Tibial nerve (tissue), 4 donors: ENCODE results near the gene NR2C2.

Experiments
- CTCF ChIP-seq, 5 experiments: fragments of 200-600 bp in 3 of 5; fragments of 450-650 bp in 2 of 5; sonication (generic) in 3 of 5; IDR thresholded peaks; one replicate each; pipeline ENCODE4 v1.5.1; 2016 to 2019; ENCODE audit warnings: antibody characterized with exemption in 5 of 5, mild to moderate bottlenecking in 3 of 5, moderate library complexity in 2 of 5
- EP300 ChIP-seq, 2 donors: sonication (generic); formaldehyde crosslinking; IDR thresholded peaks; one replicate each; pipeline ENCODE4 v1.6.1; 2017; ENCODE audit warnings: antibody characterized with exemption in 2 of 2, mild to moderate bottlenecking in 1 of 2
- POLR2A ChIP-seq, 2 donors: fragments of 450-650 bp; IDR thresholded peaks; one replicate each; pipeline ENCODE4 v1.6.1; 2017; ENCODE audit warnings: antibody characterized with exemption in 2 of 2, mild to moderate bottlenecking in 2 of 2, moderate library complexity in 2 of 2

DNA sequence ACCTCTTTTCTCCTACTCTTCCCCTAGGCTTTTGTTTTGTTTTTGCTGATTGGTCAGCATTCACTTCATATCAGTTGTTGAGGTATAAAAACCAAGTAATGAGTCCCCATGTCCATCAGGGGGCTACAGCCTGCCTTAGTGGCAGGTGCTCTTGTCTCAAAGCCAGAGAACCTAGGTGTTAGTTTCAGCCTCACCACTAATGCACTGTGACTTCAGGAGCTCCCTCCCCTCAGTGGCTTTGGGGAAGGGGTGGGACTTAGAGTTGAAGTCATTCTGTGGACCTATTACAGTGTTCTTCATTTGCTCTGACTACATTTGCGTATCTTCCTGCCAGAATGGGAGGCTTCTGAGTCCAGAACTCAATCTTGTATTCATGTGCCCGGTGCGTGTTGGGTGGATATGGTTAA, 41.6 kb downstream of the NR2C2 start:
- no peak for TF ChIP-seq POLR2A (IDR thresholded peaks at IDR 0.05)
- no peak for TF ChIP-seq CTCF (IDR thresholded peaks at IDR 0.05)
- no peak for TF ChIP-seq EP300 (IDR thresholded peaks at IDR 0.05)
